AG04450 (cell line): ENCODE measurements around the gene PYGL. TPM values are rescaled to one million over a fixed set of nuclear protein-coding genes. Genes with fewer than 3 reads are reported as not detected.

Experiments
- CTCF ChIA-PET: fragments of 300-600, 350-600 bp; formaldehyde crosslinking; extraction: SDS; loops from one replicate; lab custom pipeline; 2022; ENCODE audit warnings: antibody characterized with exemption, inconsistent platforms; lab: Charles Lee
- POLR2A ChIA-PET: fragments of 350-600 bp; formaldehyde crosslinking; extraction: SDS; loops from one replicate; lab custom pipeline; 2021; ENCODE audit warnings: antibody characterized with exemption, inconsistent platforms; lab: Yijun Ruan, JAX
- DNase-seq: peaks from one replicate; pipeline ENCODE4 v3.0.0-alpha.2; 2011; ENCODE audit warnings: low read depth, low spot score
- H3K27ac ChIP-seq: one replicate; pipeline ENCODE4 v1.5.1; 2012; ENCODE audit warnings: low read depth, low read length, control low read depth
- H3K27me3 ChIP-seq: one replicate; pipeline ENCODE4 v1.6.0; 2012; ENCODE audit warnings: low read length; ENCODE audit not compliant: control insufficient read depth, insufficient read depth
- H3K4me3 ChIP-seq: 2 replicates; pipeline ENCODE4 v1.5.1; 2011; ENCODE audit warnings: mild to moderate bottlenecking, low read depth, low read length, control low read depth
- H3K9me3 ChIP-seq: 2 replicates; pipeline ENCODE4 v1.5.1; 2012; ENCODE audit warnings: low read length; ENCODE audit not compliant: control insufficient read depth, insufficient read depth
- polyA plus RNA-seq: library from polyadenylated mRNA; depleted of rRNA; stranded (reverse); fragments of >200 nt; gene quantifications from 2 replicates; pipeline ENCODE4 v1.2.3, GENCODE V29; 2011
- TF ChIP-seq, protein P1 (sequence below): IDR thresholded peaks from 2 replicates; pipeline ENCODE4 v1.5.1; 2011; ENCODE audit warnings: low read depth, low read length, control low read depth, inconsistent platforms

The PYGL gene
- polyA plus RNA-seq, 1 experiment = 60.4 TPM

GRCh38 chr14:50887476-50887875, 56.8 kb downstream of the PYGL start:
- no peak for DNase-seq
- Histone ChIP-seq H3K9me3 (no peaks in the 10 kb centered on the region), H3K27ac (no peak overlapping the region), H3K4me3 (no peak overlapping the region), H3K27me3 (no peaks in the 10 kb centered on the region)
- ChIA-PET POLR2A (no interaction called here), CTCF (interaction anchor here (0.6 to 2.0 kb wide), 2 partner anchors 27 to 747 kb away, joined by 3 to 8 read pairs; no protein-coding TSS in a partner anchor)
- TF ChIP-seq, protein P1, sequence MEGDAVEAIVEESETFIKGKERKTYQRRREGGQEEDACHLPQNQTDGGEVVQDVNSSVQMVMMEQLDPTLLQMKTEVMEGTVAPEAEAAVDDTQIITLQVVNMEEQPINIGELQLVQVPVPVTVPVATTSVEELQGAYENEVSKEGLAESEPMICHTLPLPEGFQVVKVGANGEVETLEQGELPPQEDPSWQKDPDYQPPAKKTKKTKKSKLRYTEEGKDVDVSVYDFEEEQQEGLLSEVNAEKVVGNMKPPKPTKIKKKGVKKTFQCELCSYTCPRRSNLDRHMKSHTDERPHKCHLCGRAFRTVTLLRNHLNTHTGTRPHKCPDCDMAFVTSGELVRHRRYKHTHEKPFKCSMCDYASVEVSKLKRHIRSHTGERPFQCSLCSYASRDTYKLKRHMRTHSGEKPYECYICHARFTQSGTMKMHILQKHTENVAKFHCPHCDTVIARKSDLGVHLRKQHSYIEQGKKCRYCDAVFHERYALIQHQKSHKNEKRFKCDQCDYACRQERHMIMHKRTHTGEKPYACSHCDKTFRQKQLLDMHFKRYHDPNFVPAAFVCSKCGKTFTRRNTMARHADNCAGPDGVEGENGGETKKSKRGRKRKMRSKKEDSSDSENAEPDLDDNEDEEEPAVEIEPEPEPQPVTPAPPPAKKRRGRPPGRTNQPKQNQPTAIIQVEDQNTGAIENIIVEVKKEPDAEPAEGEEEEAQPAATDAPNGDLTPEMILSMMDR = no peak

DNA sequence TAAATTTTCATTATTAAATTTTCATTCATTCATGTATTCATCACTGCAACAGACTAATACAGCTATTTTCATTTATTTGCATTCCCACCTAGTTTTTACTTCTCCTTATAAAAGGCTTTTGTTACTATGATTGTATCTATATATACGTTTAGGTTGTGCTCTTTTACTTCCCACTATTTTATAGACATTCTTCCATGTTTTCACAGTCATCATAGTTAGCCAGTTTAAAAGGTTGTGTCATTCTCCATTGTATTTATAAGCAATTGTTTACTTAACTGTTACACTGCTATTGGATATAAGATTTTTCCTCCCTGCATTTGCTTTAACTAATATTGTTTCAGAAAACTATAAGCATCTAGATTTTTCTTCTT, 60.5 kb downstream of the PYGL start:
- H3K27ac ChIP-seq = no peak overlapping the region
- DNase-seq = no peak
- H3K9me3 ChIP-seq = no peaks in the 10 kb centered on the region
- CTCF ChIA-PET = interaction anchor here (1.2 kb wide), 1 partner anchor 23 kb away, joined by 4 read pairs; no protein-coding TSS in a partner anchor
- POLR2A ChIA-PET = no interaction called here
- H3K4me3 ChIP-seq = no peak overlapping the region
- TF ChIP-seq, protein P1 = no peak
- no peaks in the 10 kb centered on the region for H3K27me3 ChIP-seq

- CTCF ChIA-PET = interaction anchor here (0.6 to 1.2 kb wide), 2 partner anchors 22 to 93 kb away, joined by 4 read pairs; no protein-coding TSS in a partner anchor
These were observed 61.1 kb downstream of the PYGL start for GRCh38 chr14:50882932-50883826.

GRCh38 chr14:50875359-50876070, 68.8 kb downstream of the PYGL start:
- no peak for DNase-seq
- POLR2A ChIA-PET = no interaction called here
- Histone ChIP-seq H3K9me3 (no peaks in the 10 kb centered on the region), H3K27me3 (peaks cover 3% of the 10 kb centered on the region), H3K27ac (no peak overlapping the region), H3K4me3 (no peak overlapping the region)
- TF ChIP-seq, protein P1 = no peak
- CTCF ChIA-PET = interaction anchor here (1.8 kb wide), 1 partner anchor 15 kb away, joined by 12 read pairs; no protein-coding TSS in a partner anchor

More at GRCh38 chr14:50882932-50883826, 61.1 kb downstream of the PYGL start:
- DNase-seq = no peak
- Histone ChIP-seq H3K9me3 (no peaks in the 10 kb centered on the region), H3K27me3 (no peaks in the 10 kb centered on the region), H3K4me3 (no peak overlapping the region), H3K27ac (no peak overlapping the region)
- TF ChIP-seq, protein P1 = no peak
- POLR2A ChIA-PET = interaction anchor here (0.6 kb wide), 1 partner anchor 145 kb away, joined by 6 read pairs; no protein-coding TSS in a partner anchor
